Right lung (tissue), 5 donors: ENCODE results near the gene DGKD. TPM values are rescaled to one million over a fixed set of nuclear protein-coding genes. Genes with fewer than 3 reads are reported as not detected.
A peak's percentile ranks its signal among the peaks of the same experiment; 100 is the strongest.

ENCODE experiments used
- DNase-seq, 2 donors: peaks; one replicate each; pipeline ENCODE4 v3.0.0-alpha.2; 2013
- polyA plus RNA-seq, 5 donors: library from polyadenylated mRNA; unstranded; fragments of 120-200 nt; gene quantifications; one replicate each; pipeline versions ENCODE4 v1.2.1 to v1.2.3, GENCODE V29; 2013; ENCODE audit warnings: inconsistent platforms in 1 of 5, low replicate concordance in 1 of 5; ENCODE audit not compliant: insufficient read length in 5 of 5, insufficient read depth in 1 of 5

DGKD gene
- polyA plus RNA-seq, 5 donors: 23.5 to 32.5 (median 29.2) TPM

- DNase-seq: no peak
Measured at GRCh38 chr2:233426619-233427342, 72.5 kb downstream of the DGKD start.

DNA sequence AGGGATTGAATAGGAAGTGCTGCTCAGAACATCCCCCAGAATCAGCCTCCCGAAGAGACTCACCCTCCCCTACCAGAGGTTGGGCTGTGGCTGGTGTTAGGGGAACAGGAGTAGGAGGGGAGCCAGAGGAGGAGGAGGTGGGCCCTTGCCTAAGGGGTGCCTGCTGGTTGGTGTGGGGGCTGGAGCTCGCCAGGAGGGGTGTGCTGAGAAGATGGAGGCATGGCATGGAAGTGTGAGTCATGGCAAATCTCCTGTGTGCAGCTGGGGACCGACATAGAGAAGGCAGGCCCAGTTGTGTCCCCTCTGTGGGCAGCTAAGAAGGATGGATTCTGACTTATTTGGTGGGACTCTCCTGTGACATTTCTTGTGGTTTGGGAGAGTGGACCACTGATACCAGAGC, 73.7 kb downstream of the DGKD start:
- no peak for DNase-seq

GRCh38 chr2:233428438-233428837, 74.1 kb downstream of the DGKD start:
- DNase-seq: no peak

GRCh38 chr2:233429175-233429897, 75.0 kb downstream of the DGKD start:
- no peak for DNase-seq

DNA sequence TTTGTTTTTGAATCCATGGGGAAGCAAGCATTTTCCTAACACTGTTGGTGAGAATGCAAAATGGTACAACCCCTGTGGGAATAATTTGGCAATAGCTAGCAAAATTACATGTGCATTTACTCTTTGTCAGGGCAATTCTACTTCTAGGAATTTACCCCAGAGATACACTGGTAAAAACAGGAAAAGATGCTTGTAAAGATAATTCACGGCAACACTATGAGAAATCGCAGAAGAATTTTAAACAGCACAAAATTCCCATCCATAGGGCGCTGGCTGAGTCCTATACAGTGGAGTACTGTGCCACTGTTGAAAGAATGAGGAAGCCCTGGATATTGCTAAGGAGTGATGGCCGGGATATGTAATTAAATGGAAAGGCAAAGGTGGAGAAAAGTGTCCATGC, 75.8 kb downstream of the DGKD start:
- DNase-seq: no peak

DNA sequence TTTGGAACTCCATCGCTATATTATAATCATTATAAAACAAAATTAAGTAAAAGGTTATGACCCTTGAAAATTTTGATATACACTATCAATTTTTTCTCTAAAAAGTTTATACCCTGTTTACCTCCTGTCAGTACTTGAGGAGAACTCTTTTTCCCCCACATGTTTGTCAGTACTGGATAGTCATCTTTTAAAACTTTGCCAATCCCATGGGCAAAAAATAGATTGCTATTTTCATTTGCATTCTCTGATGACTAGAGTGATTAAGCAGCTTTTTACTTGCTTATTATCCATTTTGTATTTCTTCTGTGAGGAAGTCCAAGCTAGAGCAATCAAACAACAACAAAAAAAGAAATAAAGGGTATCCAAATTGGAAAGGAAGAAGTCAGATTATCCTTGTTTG, 76.4 kb downstream of the DGKD start:
- no peak for DNase-seq

GRCh38 chr2:233433029-233433428, 78.7 kb downstream of the DGKD start:
- no peak for DNase-seq

DNA sequence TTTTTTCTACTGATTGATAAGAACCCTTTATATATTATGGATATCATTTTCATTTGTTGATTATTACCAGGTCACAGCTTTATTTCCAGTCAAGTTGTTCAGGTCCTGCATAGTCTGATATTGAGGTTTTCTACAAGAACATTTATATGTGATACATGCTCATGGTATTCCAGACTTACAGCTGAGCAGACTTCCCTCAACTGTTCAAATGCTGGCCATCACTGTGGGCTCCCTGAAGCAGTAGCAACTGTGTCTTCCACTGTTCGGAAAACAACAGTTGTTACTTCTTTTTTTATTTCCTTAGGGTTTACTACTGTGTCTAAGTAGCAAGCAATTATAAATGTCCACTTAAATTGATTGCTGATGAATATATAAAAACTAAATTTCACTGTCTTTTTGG, 79.5 kb downstream of the DGKD start:
- no peak for DNase-seq

DNA sequence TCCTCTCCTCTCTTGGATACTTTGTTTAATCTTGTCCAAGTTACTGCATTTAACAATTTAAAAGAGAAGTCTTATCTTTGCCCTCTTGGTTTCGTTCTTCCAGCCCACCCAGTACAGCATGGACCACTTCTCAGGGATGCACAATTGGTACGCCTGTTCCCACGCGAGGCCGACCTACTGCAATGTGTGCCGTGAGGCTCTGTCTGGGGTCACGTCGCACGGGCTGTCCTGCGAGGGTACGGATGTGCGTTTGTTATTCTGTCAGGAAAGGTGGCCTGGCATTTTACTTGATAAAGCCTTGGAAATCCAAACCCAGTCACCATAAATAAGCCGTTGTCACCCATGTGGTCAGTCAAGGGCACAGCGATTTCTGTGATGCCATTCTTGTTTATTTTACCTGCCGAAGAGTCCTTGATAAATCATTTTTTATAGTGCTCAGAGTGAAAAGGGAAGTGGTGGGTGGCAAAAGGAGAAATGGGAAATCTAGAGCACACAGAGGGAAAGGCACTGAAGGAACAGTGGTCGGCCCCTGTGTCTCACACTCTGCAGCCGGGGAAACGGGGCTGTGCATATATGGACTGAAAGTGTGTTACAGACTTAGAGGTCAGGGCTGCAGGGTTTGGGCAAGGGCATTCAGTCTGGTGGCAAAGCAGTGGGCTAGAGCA, 80.5 kb downstream of the DGKD start:
- no peak for DNase-seq

GRCh38 chr2:233435436-233436190, 81.3 kb downstream of the DGKD start:
- no peak for DNase-seq

DNA sequence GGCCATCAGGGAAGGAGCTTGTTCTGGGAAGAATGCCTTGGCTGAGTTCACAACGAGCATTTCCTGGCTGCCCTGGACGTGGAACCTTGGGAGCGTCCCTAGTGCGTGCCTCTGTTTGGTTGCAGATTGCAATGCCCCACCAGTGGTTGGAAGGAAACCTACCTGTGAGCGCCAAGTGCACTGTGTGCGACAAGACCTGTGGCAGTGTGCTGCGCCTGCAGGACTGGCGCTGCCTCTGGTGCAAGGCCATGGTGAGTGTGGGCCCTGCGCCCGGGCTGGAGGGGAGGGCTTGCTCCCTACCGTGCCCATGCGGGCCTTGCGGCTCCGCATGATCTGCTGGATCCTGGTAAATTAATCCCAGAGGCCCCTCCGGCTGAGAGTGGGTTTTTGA, 81.9 kb downstream of the DGKD start:
- DNase-seq: no peak

DNA sequence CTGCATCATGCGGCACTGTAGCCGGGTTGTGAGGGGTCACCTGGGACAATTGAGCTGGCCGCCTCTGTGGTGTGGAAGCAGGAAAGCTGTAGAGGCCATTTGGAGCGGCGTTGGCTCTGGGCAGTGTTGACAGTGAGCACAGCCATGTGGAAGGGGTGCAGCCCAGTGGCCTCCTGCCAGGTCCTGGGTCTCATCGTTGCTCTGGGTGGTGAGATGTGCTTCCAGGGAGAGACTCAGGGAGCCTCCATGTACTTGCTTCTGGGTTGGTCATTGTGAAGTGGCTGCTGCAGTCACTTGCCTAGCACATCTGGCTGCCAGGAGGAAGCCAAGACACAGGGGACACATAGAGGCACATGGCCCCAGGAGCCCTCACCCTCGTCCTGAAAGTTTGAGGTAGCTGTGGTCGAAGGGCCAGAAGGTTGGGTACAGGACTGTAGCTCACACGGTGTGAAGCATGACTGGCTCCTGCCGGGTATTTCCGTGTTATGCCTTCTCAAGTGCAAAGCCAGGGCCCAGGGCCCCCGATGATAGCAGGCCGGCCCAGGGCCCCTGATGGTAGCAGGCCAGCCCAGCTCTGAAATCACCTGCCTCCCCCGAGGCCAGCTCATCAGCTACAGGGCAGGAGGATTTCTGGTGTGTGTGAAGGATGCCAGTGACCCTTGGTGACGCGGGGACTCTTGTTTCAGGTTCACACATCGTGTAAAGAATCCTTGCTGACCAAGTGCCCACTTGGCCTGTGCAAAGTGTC, 82.6 kb downstream of the DGKD start:
- DNase-seq: no peak

DNA sequence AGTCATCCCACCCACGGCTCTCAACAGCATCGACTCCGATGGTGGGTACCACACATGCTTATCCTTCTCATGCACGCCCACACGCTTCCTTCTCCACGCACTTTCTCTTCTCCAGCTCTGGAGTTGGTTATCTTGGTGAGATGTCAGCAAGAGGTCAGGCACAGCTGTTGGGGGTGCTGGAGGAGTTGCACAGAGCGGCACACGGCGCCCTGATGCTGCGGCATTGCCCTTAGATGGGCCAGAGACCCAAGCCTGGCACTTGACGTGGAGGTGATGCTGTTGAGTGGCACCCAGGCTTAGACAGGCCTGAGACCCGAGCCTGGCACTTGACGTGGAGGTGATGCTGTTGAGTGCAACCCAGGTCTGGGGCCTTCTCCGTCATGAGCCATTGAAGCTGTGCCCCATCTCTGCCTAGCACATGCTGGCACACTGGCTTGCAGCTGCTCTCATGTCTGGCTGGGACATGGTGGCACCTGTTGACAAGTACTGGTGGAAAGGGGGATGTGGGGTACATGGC, 83.2 kb downstream of the DGKD start:
- no peak for DNase-seq

DNA sequence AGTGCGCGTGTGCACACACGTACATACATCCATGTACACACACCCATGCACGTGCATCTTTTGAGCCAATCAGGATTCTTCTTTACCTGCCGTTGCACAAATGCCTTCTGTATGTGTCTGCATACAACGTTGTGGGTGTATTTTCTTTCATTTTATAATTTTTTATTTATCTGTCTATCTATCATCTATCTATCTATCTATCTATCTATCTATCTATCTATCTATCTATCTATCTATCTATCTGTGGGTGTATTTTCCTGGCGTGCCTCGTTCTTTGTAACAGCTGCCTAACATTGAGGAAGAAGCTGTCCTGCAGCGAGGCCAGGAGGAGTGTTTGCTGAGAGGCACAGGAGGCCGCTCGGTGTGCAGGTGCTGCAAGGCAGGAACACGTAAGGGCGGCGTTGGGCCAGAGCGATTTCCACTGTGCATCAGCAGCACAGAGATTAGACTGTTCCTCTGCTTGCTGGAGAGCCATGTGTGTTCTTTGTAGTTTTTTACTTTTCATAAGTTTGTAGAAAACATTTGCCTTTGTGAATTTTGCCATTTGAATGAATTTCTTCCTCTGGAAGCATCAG, 84.4 kb downstream of the DGKD start:
- DNase-seq: no peak

DNA sequence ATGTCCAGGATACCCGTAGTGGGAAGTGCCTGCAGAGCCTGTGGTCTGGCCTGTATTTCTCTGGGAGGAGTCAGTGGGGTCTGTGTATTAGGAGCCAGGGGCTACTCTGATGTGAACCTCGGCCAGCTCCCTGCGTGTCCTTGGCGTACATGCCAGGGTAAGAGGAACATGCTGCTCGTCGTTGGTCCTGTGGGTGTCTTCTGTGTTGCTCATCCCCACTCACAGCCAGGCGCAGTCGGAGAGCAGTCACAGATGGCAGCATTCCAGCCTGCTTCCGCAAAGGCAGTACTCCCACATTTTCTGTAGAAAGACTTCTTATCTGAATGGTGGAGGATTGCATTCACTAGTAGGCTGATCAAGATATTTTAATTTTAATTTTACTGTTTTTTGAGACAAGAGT, 84.9 kb downstream of the DGKD start:
- DNase-seq: no peak

GRCh38 chr2:233440314-233440713, 86.0 kb downstream of the DGKD start:
- DNase-seq: no peak

DNA sequence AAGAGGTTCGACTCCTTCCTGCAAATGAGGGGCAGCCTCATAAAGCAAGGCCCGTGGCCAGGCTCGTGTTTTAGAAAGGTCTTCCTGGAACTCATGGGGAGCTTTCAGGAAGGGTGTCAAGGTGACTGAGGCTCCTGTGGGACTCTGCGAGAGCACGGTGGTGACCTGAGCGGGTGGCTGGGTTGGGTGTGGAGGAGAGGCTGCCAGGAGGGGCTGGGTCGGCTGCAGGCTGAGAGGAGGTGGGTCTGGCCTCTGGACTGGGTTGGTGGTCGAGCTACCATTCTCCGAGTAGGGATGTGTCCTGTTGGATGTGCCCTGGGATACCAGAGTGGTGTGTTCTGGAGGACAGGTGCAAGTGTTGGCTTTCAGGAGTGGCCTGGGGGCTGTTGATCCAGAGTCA, 86.4 kb downstream of the DGKD start:
- DNase-seq: no peak

- DNase-seq: no peak
Measured at GRCh38 chr2:233441161-233442027, 87.1 kb downstream of the DGKD start.

DNA sequence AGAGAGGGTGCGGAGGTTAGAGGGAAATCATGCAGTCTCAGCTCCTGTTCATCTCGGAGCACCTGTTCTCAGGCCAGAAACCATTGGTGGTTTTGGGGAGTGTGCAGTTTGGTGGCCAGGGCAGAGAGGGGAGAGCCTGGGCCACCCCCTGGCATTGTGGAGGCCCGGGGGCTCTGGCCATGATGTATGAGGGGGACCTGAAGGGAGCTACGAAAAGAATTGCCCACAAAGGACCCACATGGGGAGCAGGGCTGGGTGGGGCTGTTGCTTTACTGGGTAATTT, 87.7 kb downstream of the DGKD start:
- DNase-seq: no peak

GRCh38 chr2:233443511-233444183, 89.4 kb downstream of the DGKD start:
- DNase-seq: peak; percentile 52 to 72
